Panc1 (cell line): ENCODE results near the gene XXYLT1. TPM values are rescaled to one million over a fixed set of nuclear protein-coding genes. Genes with fewer than 3 reads are reported as not detected.

Experiments used
- ATAC-seq: fragments of 200-7000 bp; cut with Tn5 transposase; 2 replicates; pipeline ENCODE4 v1.9.1; 2020; ENCODE audit warnings: mild to moderate bottlenecking, moderate library complexity
- BruUV-seq: library from RNA; stranded (reverse); fragments of 400-500 nt; replicated peaks from 2 replicates; lab custom pipeline; 2021; lab: Mats Ljungman, UMichigan
- CTCF ChIA-PET: fragments of 300-600 bp; sonication (Branson Sonifier 250); formaldehyde crosslinking; loops from one replicate; lab custom pipeline; 2022; ENCODE audit warnings: antibody characterized with exemption; lab: Charles Lee
- POLR2A ChIA-PET: fragments of 300-600 bp; sonication (Branson Sonifier 250); formaldehyde crosslinking; loops from one replicate; lab custom pipeline; 2022; ENCODE audit warnings: antibody characterized with exemption; lab: Charles Lee
- DNase-seq: peaks from one replicate; pipeline ENCODE4 v3.0.0-alpha.2; 2010; ENCODE audit warnings: low read depth, low spot score
- H3K27ac ChIP-seq: 2 replicates; pipeline ENCODE4 v1.5.1; 2011; ENCODE audit warnings: mild to moderate bottlenecking, low read length, inconsistent platforms
- H3K27me3 ChIP-seq: fragments of 200-500 bp; sonication (Bioruptor generic); 2 replicates; pipeline ENCODE4 v1.6.0; 2014; ENCODE audit warnings: low read length, inconsistent platforms; ENCODE audit not compliant: control insufficient read depth, insufficient read depth
- H3K36me3 ChIP-seq: fragments of 200-500 bp; sonication (Bioruptor generic); 2 replicates; pipeline ENCODE4 v1.5.1; 2014; ENCODE audit warnings: inconsistent platforms, mild to moderate bottlenecking, low read length, moderate library complexity; ENCODE audit not compliant: control insufficient read depth, insufficient read depth
- H3K4me1 ChIP-seq: 2 replicates; pipeline ENCODE4 v1.5.1; 2011; ENCODE audit warnings: inconsistent platforms, mild to moderate bottlenecking, low read length, moderate library complexity; ENCODE audit not compliant: control insufficient read depth, insufficient read depth
- H3K4me3 ChIP-seq, 2 experiments: 2 replicates each; pipeline ENCODE4 v1.5.1; 2011 to 2012; ENCODE audit warnings: low read depth in 2 of 2, low read length in 2 of 2, mild to moderate bottlenecking in 2 of 2, inconsistent platforms in 1 of 2, moderate library complexity in 1 of 2
- H3K9me3 ChIP-seq: fragments of 200-500 bp; sonication (Bioruptor generic); 2 replicates; pipeline ENCODE4 v1.5.1; 2014; ENCODE audit warnings: low read depth, mild to moderate bottlenecking, inconsistent platforms, low read length, moderate library complexity; ENCODE audit not compliant: control insufficient read depth, insufficient read depth
- POLR2AphosphoS5 ChIP-seq: IDR thresholded peaks from 2 replicates; pipeline ENCODE4 v1.6.1; 2012; ENCODE audit warnings: mild to moderate bottlenecking, low read depth, low read length, moderate library complexity
- SIN3A ChIP-seq: IDR thresholded peaks from 2 replicates; pipeline ENCODE4 v1.6.1; 2012; ENCODE audit warnings: low read depth, mild to moderate bottlenecking, low read length, moderate library complexity, borderline replicate concordance; ENCODE audit not compliant: insufficient read depth
- TCF7L2 ChIP-seq: IDR thresholded peaks from 2 replicates; pipeline ENCODE4 v1.6.1; 2011; ENCODE audit warnings: mild to moderate bottlenecking, low read depth, low read length, inconsistent platforms
- in situ Hi-C: cut with HindIII; loops from 2 replicates; pipeline ENCODE4 v1.10.0; 2016; ENCODE audit warnings: low sequenced_read_pairs, low pct_unique_long_range_greater_than_20kb
- intact Hi-C: fragments of 100-400 bp; cut with micrococcal nuclease; formaldehyde crosslinking; loops from one replicate; pipeline ENCODE4 v1.10.0; 2022; ENCODE audit not compliant: unreplicated experiment
- total RNA-seq: library from RNA; stranded (reverse); gene quantifications from one replicate; pipeline ENCODE4 v1.2.1, GENCODE V29; 2021; ENCODE audit not compliant: unreplicated experiment
- TF ChIP-seq, protein P1 (sequence below), 2 experiments: IDR thresholded peaks; 2 replicates each; pipeline ENCODE4 v1.6.1; 2011 to 2012; ENCODE audit warnings: low read depth in 2 of 2, control low read depth in 1 of 2, low read length in 1 of 2, mild to moderate bottlenecking in 1 of 2, moderate library complexity in 1 of 2; ENCODE audit not compliant: insufficient read depth in 1 of 2
- TF ChIP-seq, protein P2 (sequence below): fragments of 450-650 bp; IDR thresholded peaks from 2 replicates; pipeline ENCODE4 v1.5.1; 2017; ENCODE audit warnings: mild to moderate bottlenecking

XXYLT1 gene
- total RNA-seq, 1 experiment from 2014 or later, result 26.0 TPM

DNA sequence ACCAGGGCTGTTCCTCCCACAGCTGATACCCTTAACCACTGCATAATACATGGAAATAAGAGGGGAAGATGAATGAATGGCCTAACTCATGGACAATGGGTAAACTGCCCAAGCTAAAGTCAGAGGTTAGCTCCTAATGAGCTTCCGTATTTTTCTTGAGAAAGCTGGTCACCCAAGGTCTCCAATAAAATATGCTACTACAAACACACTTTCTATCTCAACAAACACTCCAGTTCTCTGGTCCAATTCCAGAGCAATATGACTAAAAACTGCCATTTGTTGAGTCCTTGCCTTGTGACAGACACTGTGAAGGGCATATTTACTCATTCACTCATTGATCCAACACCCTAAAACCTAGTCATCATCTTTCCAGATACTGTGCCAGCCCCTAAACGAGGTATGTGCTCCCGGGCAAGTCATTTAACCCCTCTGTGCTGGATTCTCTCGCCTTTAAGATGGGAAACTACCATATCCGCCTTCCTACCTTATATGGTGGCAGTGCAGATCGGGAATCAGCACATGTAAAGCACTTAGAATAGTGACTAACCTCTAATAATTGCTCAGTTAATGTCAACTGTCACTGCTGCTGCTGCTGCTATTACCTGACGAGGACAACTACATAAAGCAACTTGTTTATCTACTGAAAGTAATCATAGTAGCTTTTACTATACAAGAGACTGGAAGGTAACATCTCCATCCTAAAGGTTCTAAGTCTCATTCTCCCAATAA lies 89.1 kb downstream of the XXYLT1 start:
- H3K9me3 ChIP-seq, result no peaks in the 10 kb centered on the region
- no peak overlapping the region for H3K4me3 ChIP-seq
- DNase-seq, result no peak
- peak overlapping the region; percentile 25; the same call in 1 of the 2 replicates for H3K27ac ChIP-seq
- TF ChIP-seq, protein P1, sequence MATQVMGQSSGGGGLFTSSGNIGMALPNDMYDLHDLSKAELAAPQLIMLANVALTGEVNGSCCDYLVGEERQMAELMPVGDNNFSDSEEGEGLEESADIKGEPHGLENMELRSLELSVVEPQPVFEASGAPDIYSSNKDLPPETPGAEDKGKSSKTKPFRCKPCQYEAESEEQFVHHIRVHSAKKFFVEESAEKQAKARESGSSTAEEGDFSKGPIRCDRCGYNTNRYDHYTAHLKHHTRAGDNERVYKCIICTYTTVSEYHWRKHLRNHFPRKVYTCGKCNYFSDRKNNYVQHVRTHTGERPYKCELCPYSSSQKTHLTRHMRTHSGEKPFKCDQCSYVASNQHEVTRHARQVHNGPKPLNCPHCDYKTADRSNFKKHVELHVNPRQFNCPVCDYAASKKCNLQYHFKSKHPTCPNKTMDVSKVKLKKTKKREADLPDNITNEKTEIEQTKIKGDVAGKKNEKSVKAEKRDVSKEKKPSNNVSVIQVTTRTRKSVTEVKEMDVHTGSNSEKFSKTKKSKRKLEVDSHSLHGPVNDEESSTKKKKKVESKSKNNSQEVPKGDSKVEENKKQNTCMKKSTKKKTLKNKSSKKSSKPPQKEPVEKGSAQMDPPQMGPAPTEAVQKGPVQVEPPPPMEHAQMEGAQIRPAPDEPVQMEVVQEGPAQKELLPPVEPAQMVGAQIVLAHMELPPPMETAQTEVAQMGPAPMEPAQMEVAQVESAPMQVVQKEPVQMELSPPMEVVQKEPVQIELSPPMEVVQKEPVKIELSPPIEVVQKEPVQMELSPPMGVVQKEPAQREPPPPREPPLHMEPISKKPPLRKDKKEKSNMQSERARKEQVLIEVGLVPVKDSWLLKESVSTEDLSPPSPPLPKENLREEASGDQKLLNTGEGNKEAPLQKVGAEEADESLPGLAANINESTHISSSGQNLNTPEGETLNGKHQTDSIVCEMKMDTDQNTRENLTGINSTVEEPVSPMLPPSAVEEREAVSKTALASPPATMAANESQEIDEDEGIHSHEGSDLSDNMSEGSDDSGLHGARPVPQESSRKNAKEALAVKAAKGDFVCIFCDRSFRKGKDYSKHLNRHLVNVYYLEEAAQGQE (IDR thresholded peaks at IDR 0.05; ENCODE audit: insufficient read depth in 1 of 2, low read depth in 2 of 2, low read length in 1 of 2), result no peak
- TF ChIP-seq POLR2AphosphoS5 (no peak), SIN3A (no peak), TCF7L2 (no peak)
- TF ChIP-seq, protein P2, sequence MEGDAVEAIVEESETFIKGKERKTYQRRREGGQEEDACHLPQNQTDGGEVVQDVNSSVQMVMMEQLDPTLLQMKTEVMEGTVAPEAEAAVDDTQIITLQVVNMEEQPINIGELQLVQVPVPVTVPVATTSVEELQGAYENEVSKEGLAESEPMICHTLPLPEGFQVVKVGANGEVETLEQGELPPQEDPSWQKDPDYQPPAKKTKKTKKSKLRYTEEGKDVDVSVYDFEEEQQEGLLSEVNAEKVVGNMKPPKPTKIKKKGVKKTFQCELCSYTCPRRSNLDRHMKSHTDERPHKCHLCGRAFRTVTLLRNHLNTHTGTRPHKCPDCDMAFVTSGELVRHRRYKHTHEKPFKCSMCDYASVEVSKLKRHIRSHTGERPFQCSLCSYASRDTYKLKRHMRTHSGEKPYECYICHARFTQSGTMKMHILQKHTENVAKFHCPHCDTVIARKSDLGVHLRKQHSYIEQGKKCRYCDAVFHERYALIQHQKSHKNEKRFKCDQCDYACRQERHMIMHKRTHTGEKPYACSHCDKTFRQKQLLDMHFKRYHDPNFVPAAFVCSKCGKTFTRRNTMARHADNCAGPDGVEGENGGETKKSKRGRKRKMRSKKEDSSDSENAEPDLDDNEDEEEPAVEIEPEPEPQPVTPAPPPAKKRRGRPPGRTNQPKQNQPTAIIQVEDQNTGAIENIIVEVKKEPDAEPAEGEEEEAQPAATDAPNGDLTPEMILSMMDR, result no peak
- H3K4me1 ChIP-seq, result peaks cover 13% of the 10 kb centered on the region
- no peaks in the 10 kb centered on the region for H3K36me3 ChIP-seq
- H3K27me3 ChIP-seq, result no peaks in the 10 kb centered on the region
- POLR2A ChIA-PET, result interaction anchor here (0.5 kb wide), 1 partner anchor 907 kb away, joined by 3 read pairs; no protein-coding TSS in a partner anchor
- in situ Hi-C loops (no loop called here), intact Hi-C loops (no loop called here)
- no peak for ATAC-seq
- no TSS peak for BruUV-seq
- CTCF ChIA-PET, result no interaction called here

DNA sequence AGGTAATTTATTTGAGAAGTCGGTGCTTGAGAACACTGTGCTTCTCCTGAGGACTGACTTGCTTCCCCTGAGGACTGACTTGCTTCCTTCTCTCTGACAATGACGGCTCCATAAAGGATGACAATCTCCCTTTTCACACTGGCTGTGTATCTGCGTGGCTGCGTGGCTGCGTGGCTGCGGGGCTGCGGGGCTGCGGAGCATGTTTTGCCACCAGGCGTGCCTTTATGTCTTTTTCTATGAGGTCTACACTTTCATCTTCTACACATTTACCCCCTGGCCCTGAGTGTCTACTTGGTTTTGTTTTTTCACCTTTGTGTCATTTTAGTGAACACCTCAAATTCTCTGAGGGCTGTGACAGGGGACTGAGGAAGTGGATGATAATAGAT lies 89.9 kb downstream of the XXYLT1 start:
- TF ChIP-seq, protein P2, result no peak
- TF ChIP-seq SIN3A (no peak), POLR2AphosphoS5 (no peak), TCF7L2 (no peak)
- TF ChIP-seq, protein P1 (IDR thresholded peaks at IDR 0.05; ENCODE audit: insufficient read depth in 1 of 2, low read depth in 2 of 2, low read length in 1 of 2), result no peak
- in situ Hi-C loops (no loop called here), intact Hi-C loops (no loop called here)
- Histone ChIP-seq H3K4me3 (no peak overlapping the region), H3K9me3 (no peaks in the 10 kb centered on the region), H3K27me3 (no peaks in the 10 kb centered on the region), H3K4me1 (peaks cover 13% of the 10 kb centered on the region), H3K36me3 (no peaks in the 10 kb centered on the region), H3K27ac (no peak overlapping the region)
- ChIA-PET POLR2A (no interaction called here), CTCF (interaction anchor here (0.6 kb wide), 1 partner anchor 66 kb away, joined by 3 read pairs; no protein-coding TSS in a partner anchor)
- ATAC-seq (no peak), DNase-seq (no peak)
- no TSS peak for BruUV-seq
